ENCODE measurements around the gene PAX3.

The PAX3 gene

GRCh38 chr2:222319586-222320435 lies 21.0 kb upstream of the PAX3 start:
- Histone ChIP-seq H2AK5ac (ENCODE audit: low read length) (no peak overlapping the region), H3K79me1 (ENCODE audit: low read length) (no peaks in the 10 kb centered on the region), H4K5ac (ENCODE audit: low read length) (no peak overlapping the region), H3K4me1 (ENCODE audit: control insufficient read depth, low read depth, low read length) (no peaks in the 10 kb centered on the region), H4K8ac (ENCODE audit: low read depth, low read length) (no peak overlapping the region), H3K56ac (ENCODE audit: low read length) (peak overlapping the region; percentile 34), H2BK15ac (replicated peaks; ENCODE audit: low read depth) (no peak overlapping the region), H3K18ac (ENCODE audit: low read length) (no peak overlapping the region), H3K4me3 (ENCODE audit: low read length) (peak overlapping the region; percentile 25), H2BK120ac (ENCODE audit: low read depth, low read length) (no peak overlapping the region), H3K4ac (ENCODE audit: low read depth, low read length) (no peak overlapping the region), H2BK5ac (ENCODE audit: low read length) (no peak overlapping the region), H3K27ac (ENCODE audit: low read depth, low read length) (no peak overlapping the region), H3K23ac (ENCODE audit: low read length) (no peak overlapping the region), H3K36me3 (ENCODE audit: control insufficient read depth, insufficient read depth, low read length) (no peaks in the 10 kb centered on the region), H3K4me2 (ENCODE audit: low read length) (peak overlapping the region; percentile 79), H3K79me2 (ENCODE audit: control insufficient read depth, insufficient read depth, low read length) (no peaks in the 10 kb centered on the region), H3K9ac (ENCODE audit: low read length) (peak overlapping the region; percentile 38), H3K27me3 (ENCODE audit: insufficient read depth, low read length, poor library complexity) (peaks cover 44% of the 10 kb centered on the region)
- WGBS (ENCODE audit: extremely low coverage, insufficient coverage, low lambda C conversion rate), result no CpG with 5 or more reads among the region's 96 CpGs
- DNase-seq, result no peak

- Histone ChIP-seq H2BK5ac (ENCODE audit: low read length) (no peak overlapping the region), H3K56ac (ENCODE audit: low read length) (no peak overlapping the region), H3K23ac (ENCODE audit: low read length) (no peak overlapping the region), H3K79me1 (ENCODE audit: low read length) (no peaks in the 10 kb centered on the region), H4K5ac (ENCODE audit: low read length) (no peak overlapping the region), H3K36me3 (ENCODE audit: control insufficient read depth, insufficient read depth, low read length) (no peaks in the 10 kb centered on the region), H2BK15ac (replicated peaks; ENCODE audit: low read depth) (no peak overlapping the region), H3K4ac (ENCODE audit: low read depth, low read length) (no peak overlapping the region), H3K27ac (ENCODE audit: low read depth, low read length) (no peak overlapping the region), H3K4me2 (ENCODE audit: low read length) (peak overlapping the region; percentile 79), H3K79me2 (ENCODE audit: control insufficient read depth, insufficient read depth, low read length) (no peaks in the 10 kb centered on the region), H2AK5ac (ENCODE audit: low read length) (no peak overlapping the region), H3K4me3 (ENCODE audit: low read length) (no peak overlapping the region), H4K8ac (ENCODE audit: low read depth, low read length) (no peak overlapping the region), H3K9ac (ENCODE audit: low read length) (no peak overlapping the region), H2BK120ac (ENCODE audit: low read depth, low read length) (no peak overlapping the region), H3K4me1 (ENCODE audit: control insufficient read depth, low read depth, low read length) (no peaks in the 10 kb centered on the region), H3K18ac (ENCODE audit: low read length) (no peak overlapping the region), H3K27me3 (ENCODE audit: insufficient read depth, low read length, poor library complexity) (peaks cover 44% of the 10 kb centered on the region)
- WGBS (ENCODE audit: extremely low coverage, insufficient coverage, low lambda C conversion rate), result no CpG with 5 or more reads among the region's 104 CpGs
- DNase-seq, result no peak
These were observed 20.2 kb upstream of the PAX3 start for GRCh38 chr2:222318712-222319585.

GRCh38 chr2:222318026-222318711 lies 19.4 kb upstream of the PAX3 start:
- Histone ChIP-seq H2AK5ac (ENCODE audit: low read length) (no peak overlapping the region), H4K5ac (ENCODE audit: low read length) (no peak overlapping the region), H2BK15ac (replicated peaks; ENCODE audit: low read depth) (no peak overlapping the region), H3K9ac (ENCODE audit: low read length) (no peak overlapping the region), H3K4ac (ENCODE audit: low read depth, low read length) (no peak overlapping the region), H3K56ac (ENCODE audit: low read length) (no peak overlapping the region), H3K27me3 (ENCODE audit: insufficient read depth, low read length, poor library complexity) (peaks cover 44% of the 10 kb centered on the region), H4K8ac (ENCODE audit: low read depth, low read length) (no peak overlapping the region), H3K79me2 (ENCODE audit: control insufficient read depth, insufficient read depth, low read length) (no peaks in the 10 kb centered on the region), H3K27ac (ENCODE audit: low read depth, low read length) (no peak overlapping the region), H3K4me2 (ENCODE audit: low read length) (peak overlapping the region; percentile 78), H3K18ac (ENCODE audit: low read length) (no peak overlapping the region), H3K4me1 (ENCODE audit: control insufficient read depth, low read depth, low read length) (no peaks in the 10 kb centered on the region), H2BK120ac (ENCODE audit: low read depth, low read length) (no peak overlapping the region), H3K79me1 (ENCODE audit: low read length) (no peaks in the 10 kb centered on the region), H3K4me3 (ENCODE audit: low read length) (no peak overlapping the region), H2BK5ac (ENCODE audit: low read length) (no peak overlapping the region), H3K23ac (ENCODE audit: low read length) (no peak overlapping the region), H3K36me3 (ENCODE audit: control insufficient read depth, insufficient read depth, low read length) (no peaks in the 10 kb centered on the region)
- peak; percentile 87 for DNase-seq
- no CpG with 5 or more reads among the region's 41 CpGs for WGBS (ENCODE audit: extremely low coverage, insufficient coverage, low lambda C conversion rate)

GRCh38 chr2:222315443-222316121 lies 16.8 kb upstream of the PAX3 start:
- H3K79me2 ChIP-seq (ENCODE audit: control insufficient read depth, insufficient read depth, low read length), result no peaks in the 10 kb centered on the region

GRCh38 chr2:222313816-222314215 lies 15.0 kb upstream of the PAX3 start:
- Histone ChIP-seq H3K36me3 (ENCODE audit: control insufficient read depth, insufficient read depth, low read length) (no peaks in the 10 kb centered on the region), H2BK5ac (ENCODE audit: low read length) (no peak overlapping the region), H3K27me3 (ENCODE audit: insufficient read depth, low read length, poor library complexity) (peaks cover 60% of the 10 kb centered on the region), H2AK5ac (ENCODE audit: low read length) (no peak overlapping the region), H3K79me1 (ENCODE audit: low read length) (no peaks in the 10 kb centered on the region), H3K4me3 (ENCODE audit: low read length) (no peak overlapping the region), H3K79me2 (ENCODE audit: control insufficient read depth, insufficient read depth, low read length) (no peaks in the 10 kb centered on the region), H3K23ac (ENCODE audit: low read length) (no peak overlapping the region), H2BK120ac (ENCODE audit: low read depth, low read length) (no peak overlapping the region), H4K8ac (ENCODE audit: low read depth, low read length) (no peak overlapping the region), H3K4me1 (ENCODE audit: control insufficient read depth, low read depth, low read length) (peaks cover 2% of the 10 kb centered on the region), H3K4me2 (ENCODE audit: low read length) (no peak overlapping the region), H3K27ac (ENCODE audit: low read depth, low read length) (no peak overlapping the region), H3K4ac (ENCODE audit: low read depth, low read length) (no peak overlapping the region), H2BK15ac (replicated peaks; ENCODE audit: low read depth) (no peak overlapping the region), H3K18ac (ENCODE audit: low read length) (no peak overlapping the region), H4K5ac (ENCODE audit: low read length) (no peak overlapping the region), H3K56ac (ENCODE audit: low read length) (no peak overlapping the region), H3K9ac (ENCODE audit: low read length) (no peak overlapping the region)
- no peak for DNase-seq

More at GRCh38 chr2:222315443-222316121, 16.8 kb upstream of the PAX3 start:
- no peak overlapping the region for H3K9ac ChIP-seq (ENCODE audit: low read length)
- H3K4me3 ChIP-seq (ENCODE audit: low read length), result no peak overlapping the region
- no peak overlapping the region for H4K5ac ChIP-seq (ENCODE audit: low read length)
- no peak for DNase-seq
- H3K4me2 ChIP-seq (ENCODE audit: low read length), result no peak overlapping the region
- H2AK5ac ChIP-seq (ENCODE audit: low read length), result no peak overlapping the region
- no peaks in the 10 kb centered on the region for H3K36me3 ChIP-seq (ENCODE audit: control insufficient read depth, insufficient read depth, low read length)
- no peak overlapping the region for H2BK5ac ChIP-seq (ENCODE audit: low read length)
- no peak overlapping the region for H4K8ac ChIP-seq (ENCODE audit: low read depth, low read length)
- H3K4ac ChIP-seq (ENCODE audit: low read depth, low read length), result no peak overlapping the region
- H3K27ac ChIP-seq (ENCODE audit: low read depth, low read length), result no peak overlapping the region
- no peak overlapping the region for H2BK120ac ChIP-seq (ENCODE audit: low read depth, low read length)
- H3K4me1 ChIP-seq (ENCODE audit: control insufficient read depth, low read depth, low read length), result peaks cover 2% of the 10 kb centered on the region
- H3K79me1 ChIP-seq (ENCODE audit: low read length), result no peaks in the 10 kb centered on the region
- H2BK15ac ChIP-seq (replicated peaks; ENCODE audit: low read depth), result no peak overlapping the region
- H3K56ac ChIP-seq (ENCODE audit: low read length), result no peak overlapping the region
- no peak overlapping the region for H3K18ac ChIP-seq (ENCODE audit: low read length)
- no CpG with 5 or more reads among the region's 4 CpGs for WGBS (ENCODE audit: extremely low coverage, insufficient coverage, low lambda C conversion rate)
- peaks cover 50% of the 10 kb centered on the region for H3K27me3 ChIP-seq (ENCODE audit: insufficient read depth, low read length, poor library complexity)
- no peak overlapping the region for H3K23ac ChIP-seq (ENCODE audit: low read length)
